GM21528 (cell line): ENCODE data around the gene TPRX1.
"Not testable (repeated sequence)": the region's sequence is repeated elsewhere in the genome, so short reads cannot be mapped to it uniquely, and the experiment has no call there.

Source experiments
- ATAC-seq: cut with Tn5 transposase; IDR thresholded peaks from one replicate; pipeline ENCODE4 v1.9.1; 2021; ENCODE audit warnings: mild to moderate bottlenecking, moderate library complexity; ENCODE audit not compliant: unreplicated experiment, low FRiP score

The TPRX1 gene

DNA sequence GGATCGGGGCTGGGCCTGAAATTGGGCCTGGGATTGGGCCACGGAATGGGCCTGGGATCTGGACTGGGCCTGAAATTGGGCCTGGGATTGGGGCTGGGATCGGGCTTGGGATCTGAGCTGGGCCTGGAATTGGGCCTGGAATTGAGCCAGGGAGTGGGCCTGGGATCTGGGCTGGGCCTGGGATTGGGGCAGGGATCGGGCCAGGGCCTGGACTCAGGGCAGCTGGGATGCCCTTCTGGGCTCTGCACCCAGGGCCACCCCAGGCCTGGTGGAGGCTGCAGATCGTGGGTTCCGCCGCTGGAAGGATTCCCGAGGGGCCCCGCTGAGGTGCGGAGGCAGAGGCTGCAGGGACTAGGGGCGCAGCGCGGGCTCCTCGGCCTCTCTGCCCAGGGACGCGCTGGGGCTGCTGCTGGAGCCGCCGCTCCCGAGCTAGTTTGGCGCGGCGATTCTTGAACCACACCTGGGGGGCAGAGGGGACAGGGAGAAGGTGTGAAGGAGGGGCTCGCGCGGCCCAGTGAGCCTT lies 1.8 kb downstream of the TPRX1 start:
- no peak for ATAC-seq

DNA sequence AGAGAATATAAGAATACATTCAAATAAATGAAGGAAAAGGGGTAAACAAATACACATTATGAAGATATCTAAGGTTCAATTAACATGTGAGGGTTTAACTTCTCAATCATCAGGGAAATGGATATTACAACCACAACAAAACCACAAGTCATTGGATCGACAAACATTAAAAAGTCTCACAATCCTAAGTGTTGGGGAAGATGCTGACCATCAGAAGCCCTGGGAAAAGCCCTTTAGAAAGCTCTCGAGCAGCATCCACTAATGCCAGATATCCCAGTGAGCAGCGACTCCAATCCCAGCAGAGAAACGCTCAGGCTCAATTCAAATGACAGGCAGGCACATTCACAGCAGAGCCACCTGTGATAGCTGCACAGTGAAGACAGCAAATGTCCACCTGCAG lies 3.1 kb downstream of the TPRX1 start:
- ATAC-seq = no peak

- no peak for ATAC-seq
These were observed 5.5 kb downstream of the TPRX1 start for GRCh38 chr19:47798904-47799266.

- ATAC-seq = no peak
These were observed 6.1 kb downstream of the TPRX1 start for GRCh38 chr19:47797996-47798903.

DNA sequence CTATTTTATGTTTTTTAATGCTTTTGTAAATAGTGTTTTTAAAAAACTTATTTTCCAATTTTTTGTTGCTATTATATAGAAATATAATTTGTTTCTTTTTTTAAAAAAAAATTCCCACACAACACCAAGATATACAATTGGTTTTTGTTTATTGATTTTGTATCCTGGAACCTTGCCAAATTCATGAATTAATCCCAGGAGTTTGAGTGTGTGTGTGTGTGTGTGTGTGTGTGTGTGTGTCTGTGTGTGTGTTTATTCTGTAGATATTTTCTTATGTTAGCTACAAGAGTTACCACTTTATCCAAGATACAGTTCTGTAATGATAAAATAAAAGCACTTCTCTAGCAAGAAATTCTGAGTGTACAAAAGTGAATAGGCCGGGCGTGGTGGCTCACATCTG lies 7.6 kb downstream of the TPRX1 start:
- ATAC-seq = no peak

DNA sequence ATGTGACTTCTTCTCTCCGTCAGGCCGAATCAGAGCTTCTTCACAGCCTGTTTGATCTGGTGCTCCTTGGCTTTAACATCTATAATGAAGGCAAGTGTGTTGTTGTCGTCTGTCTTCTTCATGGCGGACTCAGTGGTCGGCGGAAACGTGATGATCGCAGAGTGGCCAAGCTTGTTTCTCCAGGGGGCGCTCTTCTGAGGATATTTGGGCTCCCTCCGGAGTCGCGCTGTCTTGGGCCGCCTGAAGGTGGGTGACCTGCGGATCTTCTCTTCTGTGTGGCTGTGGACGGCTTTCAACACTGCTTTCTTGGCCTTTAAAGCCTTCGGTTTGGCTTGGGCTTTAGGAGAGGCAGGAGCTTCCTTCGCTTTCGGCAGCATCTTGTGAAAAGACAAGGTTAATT lies 9.8 kb downstream of the TPRX1 start:
- no peak for ATAC-seq

DNA sequence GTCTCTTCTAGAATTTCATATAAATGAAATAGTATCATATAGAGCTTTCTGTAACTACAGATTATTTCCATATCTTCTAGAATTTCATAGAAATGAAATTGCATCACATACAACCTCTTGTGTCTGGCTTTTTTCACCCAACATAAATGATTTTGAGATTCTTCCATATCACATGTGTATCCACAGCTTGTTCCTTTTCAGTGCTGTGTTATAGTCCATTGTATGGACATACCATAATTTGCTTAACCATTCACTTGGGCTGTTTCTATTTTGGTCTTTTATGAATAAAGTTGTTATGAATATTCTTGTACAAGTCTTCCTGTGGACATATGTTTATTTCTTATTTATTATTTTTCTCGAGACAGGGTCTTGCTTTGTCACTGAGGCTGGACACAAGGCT lies 11.7 kb downstream of the TPRX1 start:
- ATAC-seq = no peak

GRCh38 chr19:47790398-47790814 lies 13.9 kb downstream of the TPRX1 start:
- no peak for ATAC-seq

- not testable (repeated sequence) for ATAC-seq
These were observed 14.5 kb downstream of the TPRX1 start for GRCh38 chr19:47789811-47790210.

GRCh38 chr19:47787307-47787706 lies 17.0 kb downstream of the TPRX1 start:
- not testable (repeated sequence) for ATAC-seq

DNA sequence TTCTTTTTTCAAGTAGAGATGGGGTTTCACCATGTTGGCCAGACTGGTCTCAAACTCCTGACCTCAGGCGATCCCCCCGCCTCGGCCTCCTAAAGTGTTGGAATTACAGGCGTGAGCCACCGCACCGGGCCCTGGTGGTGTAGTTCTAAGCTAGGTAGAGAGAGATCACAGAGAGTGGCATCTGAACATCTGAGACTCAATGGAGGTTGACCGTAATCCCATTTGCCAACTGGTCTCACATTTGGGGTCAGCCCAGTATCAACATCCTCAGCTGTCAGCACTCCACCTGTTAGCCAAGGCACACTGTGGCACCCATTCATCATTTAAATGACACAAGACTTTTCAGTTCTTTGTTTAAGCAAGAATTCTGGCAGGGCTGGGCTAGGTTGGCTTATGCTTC lies 17.8 kb downstream of the TPRX1 start:
- no peak for ATAC-seq

- no peak for ATAC-seq
These were observed 22.6 kb downstream of the TPRX1 start for GRCh38 chr19:47781590-47782262.

DNA sequence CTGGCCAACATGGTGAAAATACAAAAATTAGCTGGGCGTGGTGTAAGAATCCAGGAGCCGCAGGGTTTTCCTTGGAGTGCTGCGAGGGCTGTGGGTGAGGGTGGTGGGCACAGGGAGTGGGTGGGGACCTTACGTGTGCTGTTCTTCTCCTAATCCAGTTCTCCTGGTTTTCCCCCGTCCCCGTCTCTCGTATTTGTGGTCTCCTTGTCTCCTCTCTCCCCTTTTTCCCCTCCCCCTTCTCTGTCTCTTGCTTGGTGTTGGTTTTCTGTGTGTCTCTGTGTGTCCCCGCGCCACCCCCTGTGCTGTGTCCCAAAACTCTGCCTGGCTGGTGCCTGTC lies 24.2 kb downstream of the TPRX1 start:
- ATAC-seq = no peak

- ATAC-seq = no peak
These were observed 24.7 kb downstream of the TPRX1 start for GRCh38 chr19:47779524-47780214.

- ATAC-seq = no peak
These were observed 25.4 kb downstream of the TPRX1 start for GRCh38 chr19:47778954-47779351.

DNA sequence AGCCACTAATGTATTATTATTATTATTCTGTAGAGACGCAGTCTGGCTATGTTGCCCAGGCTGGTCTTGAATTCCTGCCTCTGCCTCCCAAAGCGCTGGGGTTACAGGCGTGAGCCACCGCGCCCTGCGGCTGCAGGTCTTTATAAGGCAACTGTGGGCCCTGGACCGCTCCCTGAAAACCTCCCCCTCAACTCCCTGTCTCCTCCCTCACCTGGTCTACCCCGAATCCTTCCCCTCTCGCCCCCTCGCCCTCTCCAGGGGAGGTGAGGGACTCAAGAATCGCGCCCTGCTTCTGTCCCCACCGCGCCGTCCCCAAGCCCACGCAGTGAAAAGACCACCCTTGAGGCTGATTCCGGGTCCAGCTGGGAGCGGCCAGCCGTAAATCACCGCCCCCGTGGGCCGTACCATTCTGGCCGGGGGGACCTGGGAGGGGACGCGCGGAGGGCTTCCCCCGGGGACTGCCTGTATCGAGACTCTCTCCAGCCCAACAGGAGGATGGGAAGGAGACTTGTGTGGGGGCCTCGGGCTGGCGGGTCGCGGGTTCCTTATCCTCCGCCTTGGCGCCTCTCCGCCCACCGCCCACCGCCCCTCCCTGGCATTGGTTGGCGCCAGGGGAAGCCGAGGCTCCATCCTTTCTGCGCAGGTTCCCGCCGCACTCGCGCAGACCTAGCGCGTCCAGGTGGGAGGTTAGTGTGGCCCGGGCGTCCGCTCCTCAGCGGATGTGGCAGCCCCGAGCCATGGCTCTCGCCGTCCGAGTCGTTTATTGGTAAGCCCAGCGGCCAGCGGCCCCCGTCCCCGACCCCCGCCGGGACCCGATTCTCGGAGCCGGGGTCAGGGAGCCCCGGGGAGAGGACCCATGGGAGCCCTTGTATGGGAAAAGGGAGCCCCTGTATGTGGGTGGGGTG lies 26.1 kb downstream of the TPRX1 start, which contains the start of gene SELENOW:
Gene SELENOW, plus strand, starts transcription at position 655 of the 905 bp plus-strand sequence. Its CDS starts 83 bp downstream, at position 738.
- peak; percentile 64 for ATAC-seq

DNA sequence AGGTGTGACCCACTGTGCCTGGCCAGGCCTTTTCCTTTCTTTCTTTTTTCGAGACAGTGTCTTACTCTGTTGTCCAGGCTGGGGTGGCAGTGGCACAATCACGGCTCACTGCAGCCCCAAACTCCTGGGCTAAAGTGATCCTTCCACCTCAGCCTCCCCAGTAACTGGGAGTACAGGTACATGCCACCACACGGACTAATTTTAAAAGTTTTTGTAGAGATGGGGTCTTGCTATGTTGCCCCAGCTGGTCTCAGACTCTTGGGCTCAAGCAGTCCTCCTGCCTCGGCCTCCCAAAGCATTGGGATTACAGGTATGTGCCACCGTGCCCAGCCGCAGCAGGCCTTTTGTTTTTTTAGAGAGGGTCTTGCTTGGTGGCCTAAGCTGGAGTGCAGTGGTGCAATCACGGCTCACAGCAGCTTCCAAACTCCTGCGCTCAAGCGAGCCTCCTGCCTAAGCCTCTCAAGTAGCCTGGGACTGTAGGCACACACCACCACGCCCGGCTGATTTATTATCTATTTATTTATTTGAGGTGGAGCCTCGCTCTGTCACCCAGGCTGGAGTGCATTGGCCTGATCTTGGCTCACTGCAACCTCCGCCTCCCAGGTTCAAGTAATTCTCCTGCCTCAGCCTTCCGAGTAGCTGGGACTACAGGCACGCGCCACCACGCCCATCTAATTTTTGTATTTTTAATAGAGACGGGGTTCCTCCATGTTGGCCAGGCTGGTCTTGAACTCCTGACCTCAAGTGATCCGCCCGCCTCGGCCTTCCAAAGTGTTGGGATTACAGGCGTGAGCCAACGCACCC lies 26.9 kb downstream of the TPRX1 start:
- ATAC-seq = not testable (repeated sequence)

DNA sequence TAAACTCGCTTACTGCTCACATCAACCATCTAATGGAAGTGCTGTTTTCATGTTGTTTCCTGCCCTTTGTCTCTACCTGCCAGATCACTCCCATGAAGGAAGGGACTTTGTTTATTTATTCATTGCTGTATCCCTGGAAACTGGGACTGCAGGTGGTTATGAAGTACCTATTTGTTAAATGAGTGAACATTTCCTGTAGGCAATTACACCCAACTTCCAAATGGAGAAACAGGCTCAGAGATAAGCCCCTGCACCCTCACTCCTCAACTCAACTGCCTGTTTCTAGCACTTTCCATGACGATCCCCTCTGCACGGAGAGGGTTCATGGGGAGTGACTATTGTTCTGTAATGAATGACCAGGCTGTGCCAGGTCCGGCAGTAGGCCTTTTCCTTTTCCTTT lies 27.8 kb downstream of the TPRX1 start:
- ATAC-seq = no peak

GRCh38 chr19:47771291-47771690 lies 33.1 kb downstream of the TPRX1 start:
- ATAC-seq = not testable (repeated sequence)
